K562 (cell line): ENCODE data around the gene CHODL. TPM values are rescaled to one million over a fixed set of nuclear protein-coding genes. Genes with fewer than 3 reads are reported as not detected.

Experiments
- ATAC-seq: fragments of 200-7000 bp; cut with Tn5 transposase; 3 replicates; pipeline ENCODE4 v1.9.1; 2020; ENCODE audit warnings: moderate library complexity
- BruUV-seq: library from RNA; stranded (reverse); fragments of 400-500 nt; replicated peaks from 2 replicates; lab custom pipeline; 2021; lab: Mats Ljungman, UMichigan
- CTCF ChIA-PET: fragments of 300-600 bp; formaldehyde crosslinking; extraction: SDS; loops from one replicate; lab custom pipeline; 2021; ENCODE audit warnings: low intra/inter-chr PET ratio; lab: Yijun Ruan, JAX
- POLR2A ChIA-PET: fragments of 300-600, 350-650 bp; sonication (Branson Sonifier 250); formaldehyde crosslinking; extraction: SDS; loops from one replicate; lab custom pipeline; 2021; ENCODE audit warnings: antibody characterized with exemption, inconsistent platforms; lab: Yijun Ruan, JAX
- DNase-seq, 4 experiments: peaks; one replicate each; pipeline versions ENCODE4 v3.0.0 to v3.0.0-alpha.2; 2011 to 2018; ENCODE audit warnings: low spot score in 3 of 4, mixed read lengths in 3 of 4; ENCODE audit errors: extremely low read depth in 1 of 4
- FAIRE-seq: peaks from 2 replicates; lab custom pipeline; 2011; peaks lifted over from hg19 to GRCh38; lab: Jason Lieb, UNC
- H2AFZ ChIP-seq: 2 replicates; pipeline ENCODE4 v1.6.0; 2011; ENCODE audit warnings: low read depth, low read length, control low read depth, inconsistent platforms
- H3K27ac ChIP-seq: fragments of 200-600 bp; 3 replicates; pipeline ENCODE4 v1.8.0; 2011; ENCODE audit warnings: low read depth, mild to moderate bottlenecking, control low read depth, inconsistent platforms, low read length, moderate library complexity, mixed read lengths; ENCODE audit errors: extremely low read depth
- H3K27me3 ChIP-seq, 2 experiments: fragments of 300-600 bp in 1 of 2; 2 replicates in 1 of 2; 3 replicates in 1 of 2; pipeline versions ENCODE4 v1.6.0 to v1.8.0; 2011; ENCODE audit warnings: inconsistent platforms in 2 of 2, low read length in 2 of 2, mild to moderate bottlenecking in 1 of 2, mixed read lengths in 1 of 2, moderate library complexity in 1 of 2; ENCODE audit not compliant: control insufficient read depth in 2 of 2, insufficient read depth in 2 of 2
- H3K36me3 ChIP-seq: fragments of 300-600 bp; 3 replicates; pipeline ENCODE4 v1.8.0; 2011; ENCODE audit warnings: mild to moderate bottlenecking, low read length, inconsistent platforms; ENCODE audit not compliant: control insufficient read depth, insufficient read depth
- H3K4me1 ChIP-seq, 2 experiments: fragments of 200-600 bp in 1 of 2; replicated peaks in 1 of 2; 2 replicates in 1 of 2; 3 replicates in 1 of 2; pipeline versions ENCODE4 v1.5.1 to v1.8.0; 2011; ENCODE audit warnings: inconsistent platforms in 2 of 2, low read length in 2 of 2, mild to moderate bottlenecking in 1 of 2, mixed read lengths in 1 of 2, moderate library complexity in 1 of 2; ENCODE audit not compliant: control insufficient read depth in 2 of 2, insufficient read depth in 2 of 2
- H3K4me2 ChIP-seq: 2 replicates; pipeline ENCODE4 v1.6.1; 2011; ENCODE audit warnings: low read length, control low read depth, inconsistent platforms, mixed read lengths; ENCODE audit not compliant: insufficient read depth
- H3K4me3 ChIP-seq: fragments of 200-600 bp; sonication (generic), shearing (Covaris generic); 2 replicates; pipeline ENCODE4 v1.5.1; 2016; ENCODE audit warnings: control low read depth, inconsistent platforms
- H3K79me2 ChIP-seq: fragments of 200-600 bp; 3 replicates; pipeline ENCODE4 v1.8.0; 2011; ENCODE audit warnings: low read length, inconsistent platforms; ENCODE audit not compliant: control insufficient read depth, insufficient read depth
- H3K9ac ChIP-seq, 2 experiments: 2 replicates each; pipeline versions ENCODE4 v1.6.0 to v1.6.1; 2011; ENCODE audit warnings: low read depth in 2 of 2, low read length in 2 of 2, control low read depth in 1 of 2, inconsistent platforms in 1 of 2, mild to moderate bottlenecking in 1 of 2, mixed read lengths in 1 of 2; ENCODE audit not compliant: insufficient read depth in 1 of 2
- H3K9me1 ChIP-seq: one replicate; pipeline ENCODE4 v1.6.0; 2011; ENCODE audit warnings: inconsistent platforms, mild to moderate bottlenecking, low read length, moderate library complexity; ENCODE audit not compliant: control insufficient read depth, insufficient read depth
- H3K9me3 ChIP-seq: replicated peaks from 2 replicates; pipeline ENCODE4 v1.5.1; 2011; ENCODE audit warnings: low read depth, low read length, inconsistent platforms; ENCODE audit not compliant: control insufficient read depth, insufficient read depth
- H4K20me1 ChIP-seq: replicated peaks from 2 replicates; pipeline ENCODE4 v1.6.1; 2011; ENCODE audit warnings: low read length, inconsistent platforms, mixed read lengths; ENCODE audit not compliant: control insufficient read depth, insufficient read depth
- C11orf30 ChIP-seq: fragments of 450-650 bp; IDR thresholded peaks from 2 replicates; pipeline ENCODE4 v1.6.1; 2016; ENCODE audit warnings: low read depth, mild to moderate bottlenecking
- FOXK2 ChIP-seq, 2 experiments: fragments of 450-650 bp; IDR thresholded peaks in 1 of 2; conservative IDR thresholded peaks in 1 of 2; 2 replicates each; pipeline ENCODE4 v1.6.1; 2016; ENCODE audit warnings: low read depth in 2 of 2, mild to moderate bottlenecking in 1 of 2
- HEY1 ChIP-seq: fragments of 250-450 bp; sonication (Bioruptor Pico); IDR thresholded peaks from 2 replicates; pipeline ENCODE4 v1.5.0; 2020; ENCODE audit warnings: mild to moderate bottlenecking, moderate library complexity, borderline replicate concordance
- HNRNPUL1 ChIP-seq: fragments of 200-400 bp; formaldehyde crosslinking; IDR thresholded peaks from 2 replicates; pipeline ENCODE4 v1.6.1; 2017; ENCODE audit warnings: low read length
- KAT7 ChIP-seq: sonication (generic); formaldehyde crosslinking; IDR thresholded peaks from 2 replicates; pipeline ENCODE4 v1.8.0; 2022; ENCODE audit warnings: missing genetic modification reagents, mild to moderate bottlenecking, borderline replicate concordance
- MAFG ChIP-seq: fragments of 450-650 bp; conservative IDR thresholded peaks from 2 replicates; pipeline ENCODE4 v1.6.1; 2016; ENCODE audit warnings: missing genetic modification characterization, missing compliant biosample characterization
- POLR2AphosphoS5 ChIP-seq: IDR thresholded peaks from 2 replicates; pipeline ENCODE4 v1.6.1; 2011; ENCODE audit warnings: mild to moderate bottlenecking, low read depth, low read length, moderate library complexity; ENCODE audit not compliant: control insufficient read depth, insufficient read depth
- SREBF2 ChIP-seq: sonication (generic); formaldehyde crosslinking; IDR thresholded peaks from 2 replicates; pipeline ENCODE4 v1.4.0; 2020; ENCODE audit warnings: mild to moderate bottlenecking, missing genetic modification reagents
- ZBTB17 ChIP-seq: fragments of 450-650 bp; formaldehyde crosslinking; IDR thresholded peaks from 2 replicates; pipeline ENCODE4 v1.4.0; 2020; ENCODE audit warnings: mild to moderate bottlenecking
- ZFPM2 ChIP-seq: fragments of 250-450 bp; sonication (Bioruptor Pico); IDR thresholded peaks from 2 replicates; pipeline ENCODE4 v1.5.1; 2022; ENCODE audit warnings: mild to moderate bottlenecking
- ZFX ChIP-seq: sonication (generic); formaldehyde crosslinking; IDR thresholded peaks from 2 replicates; pipeline ENCODE4 v1.8.0; 2022; ENCODE audit warnings: mild to moderate bottlenecking, missing genetic modification reagents, moderate library complexity
- ZKSCAN8 ChIP-seq: fragments of 200-800 bp; sonication (Bioruptor generic); IDR thresholded peaks from 2 replicates; pipeline ENCODE4 v1.6.1; 2016; ENCODE audit warnings: missing genetic modification characterization, missing compliant biosample characterization
- ZNF133 ChIP-seq: fragments of 250-450 bp; sonication (Bioruptor Pico); IDR thresholded peaks from 2 replicates; pipeline ENCODE4 v1.4.0; 2020; ENCODE audit warnings: mild to moderate bottlenecking
- ZNF311 ChIP-seq: fragments of 250-450 bp; sonication (Bioruptor Pico); IDR thresholded peaks from 2 replicates; pipeline ENCODE4 v1.4.0; 2020; ENCODE audit warnings: mild to moderate bottlenecking, moderate library complexity
- ZNF561 ChIP-seq: fragments of 450-650 bp; formaldehyde crosslinking; conservative IDR thresholded peaks from 2 replicates; pipeline ENCODE4 v1.4.0; 2020; ENCODE audit warnings: mild to moderate bottlenecking, moderate library complexity
- ZNF76 ChIP-seq: fragments of 250-450 bp; sonication (Bioruptor Pico); IDR thresholded peaks from 2 replicates; pipeline ENCODE4 v1.4.0; 2020; ENCODE audit warnings: mild to moderate bottlenecking, moderate library complexity, borderline replicate concordance
- WGBS: fragments of 100-300 bp; shearing (Covaris generic); methylation state at CpG from one replicate; pipeline ENCODE4 v1.1.6; 2016; ENCODE audit warnings: low coverage, mixed read lengths; ENCODE audit not compliant: insufficient coverage; ENCODE audit errors: missing lambda C conversion rate; 5-methylcytosine and 5-hydroxymethylcytosine counted together
- in situ Hi-C: fragments of 300-500 bp; cut with MboI; formaldehyde crosslinking; loops from 4 replicates; pipeline ENCODE4 v1.15.0; 2018; ENCODE audit warnings: inconsistent platforms, mixed read lengths
- intact Hi-C: fragments of 100-400 bp; cut with micrococcal nuclease; formaldehyde crosslinking; loops from 2 replicates; pipeline ENCODE4 v1.14.2; 2022
- polyA plus RNA-seq, 8 experiments: library from polyadenylated mRNA; depleted of rRNA in 4 of 8; stranded (reverse) in 5 of 8; unstranded in 3 of 8; fragments of >200 nt; fragmentation: Nextera tagmentation in 2 of 8; fragmentation: Illumina TruSeq in 1 of 8; extraction: Ambion mirVana in 2 of 8; extraction: Trizol in 1 of 8; gene quantifications; 2 replicates each; pipeline versions ENCODE4 v1.2.1 to v1.2.3, GENCODE V29; 2011 to 2014; ENCODE audit warnings: inconsistent platforms in 1 of 8, missing spikeins in 1 of 8
- total RNA-seq, 7 experiments: library from RNA; depleted of rRNA in 6 of 7; stranded (reverse); fragments of >200 nt in 6 of 7; fragmentation: Illumina TruSeq in 2 of 7; extraction: Trizol in 2 of 7; gene quantifications; 2 replicates each; pipeline versions ENCODE4 v1.2.1 to v1.2.3, GENCODE V29; 2011 to 2021; ENCODE audit warnings: low replicate concordance in 1 of 7
- TF ChIP-seq, protein P1 (sequence below): sonication (generic); formaldehyde crosslinking; IDR thresholded peaks from 2 replicates; pipeline ENCODE4 v1.5.0; 2020; ENCODE audit warnings: missing genetic modification reagents
- TF ChIP-seq, protein P2 (sequence below): fragments of 250-450 bp; sonication (Bioruptor Pico); IDR thresholded peaks from 2 replicates; pipeline ENCODE4 v1.4.0; 2020; ENCODE audit warnings: borderline replicate concordance

Gene CHODL
- total and polyA plus RNA-seq, 9 of the 15 experiments (the other 6 are each of a cell fraction or from before 2014, with no cell fraction given) = not detected

GRCh38 chr21:18289876-18290275 is 45.2 kb downstream of the CHODL start (continued):
- TF ChIP-seq, protein P1, sequence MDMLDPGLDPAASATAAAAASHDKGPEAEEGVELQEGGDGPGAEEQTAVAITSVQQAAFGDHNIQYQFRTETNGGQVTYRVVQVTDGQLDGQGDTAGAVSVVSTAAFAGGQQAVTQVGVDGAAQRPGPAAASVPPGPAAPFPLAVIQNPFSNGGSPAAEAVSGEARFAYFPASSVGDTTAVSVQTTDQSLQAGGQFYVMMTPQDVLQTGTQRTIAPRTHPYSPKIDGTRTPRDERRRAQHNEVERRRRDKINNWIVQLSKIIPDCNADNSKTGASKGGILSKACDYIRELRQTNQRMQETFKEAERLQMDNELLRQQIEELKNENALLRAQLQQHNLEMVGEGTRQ (CRISPR knock-in tag) = no peak
- TF ChIP-seq MAFG (peak; percentile 52; the same call in 1 of the 2 replicates), ZKSCAN8 (CRISPR knock-in tag) (no peak), ZFX (CRISPR knock-in tag) (no peak), C11orf30 (peak; percentile 33; the same call in 1 of the 2 replicates), HEY1 (CRISPR knock-in tag) (no peak), ZNF133 (no peak), ZBTB17 (CRISPR knock-in tag) (no peak), KAT7 (CRISPR knock-in tag) (no peak), SREBF2 (CRISPR knock-in tag) (no peak)

DNA sequence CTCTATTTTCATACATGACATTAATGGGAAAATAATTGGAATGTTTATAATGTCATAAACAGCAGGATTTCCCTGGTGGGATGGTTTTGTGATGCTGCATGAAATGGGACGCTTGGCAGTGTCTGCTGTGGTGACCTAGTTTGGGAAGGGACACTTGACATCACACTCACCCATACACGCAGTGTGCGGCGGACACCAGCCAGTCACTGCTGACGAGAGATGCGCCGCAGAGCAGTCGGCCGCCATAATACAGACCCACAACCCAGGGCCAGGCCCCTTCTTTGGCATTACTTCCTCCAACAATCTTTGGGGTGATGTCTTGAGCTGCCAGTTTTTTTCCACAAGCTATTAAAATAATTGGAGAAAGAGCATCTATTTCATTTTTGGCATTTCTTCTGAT is 49.5 kb downstream of the CHODL start:
- H3K27ac ChIP-seq = no peak overlapping the region
- ATAC-seq = no peak
- H4K20me1 ChIP-seq = no peaks in the 10 kb centered on the region
- FAIRE-seq = no peak
- no TSS peak for BruUV-seq
- POLR2A ChIA-PET = no interaction called here
- H3K4me3 ChIP-seq = no peak overlapping the region
- no peaks in the 10 kb centered on the region for H3K4me1 ChIP-seq
- no peaks in the 10 kb centered on the region for H3K9me3 ChIP-seq
- WGBS = 1% methylated on average over 9 of the region's 9 CpGs
- no peak for DNase-seq
- H2AFZ ChIP-seq = no peak overlapping the region
- no peaks in the 10 kb centered on the region for H3K79me2 ChIP-seq
- H3K4me2 ChIP-seq = no peak overlapping the region
- in situ Hi-C loops (no loop called here), intact Hi-C loops (no loop called here)
- no peak overlapping the region for H3K9ac ChIP-seq
- H3K27me3 ChIP-seq = no peaks in the 10 kb centered on the region
- H3K9me1 ChIP-seq = no peaks in the 10 kb centered on the region
- CTCF ChIA-PET = no interaction called here
- no peaks in the 10 kb centered on the region for H3K36me3 ChIP-seq
- TF ChIP-seq, protein P2, sequence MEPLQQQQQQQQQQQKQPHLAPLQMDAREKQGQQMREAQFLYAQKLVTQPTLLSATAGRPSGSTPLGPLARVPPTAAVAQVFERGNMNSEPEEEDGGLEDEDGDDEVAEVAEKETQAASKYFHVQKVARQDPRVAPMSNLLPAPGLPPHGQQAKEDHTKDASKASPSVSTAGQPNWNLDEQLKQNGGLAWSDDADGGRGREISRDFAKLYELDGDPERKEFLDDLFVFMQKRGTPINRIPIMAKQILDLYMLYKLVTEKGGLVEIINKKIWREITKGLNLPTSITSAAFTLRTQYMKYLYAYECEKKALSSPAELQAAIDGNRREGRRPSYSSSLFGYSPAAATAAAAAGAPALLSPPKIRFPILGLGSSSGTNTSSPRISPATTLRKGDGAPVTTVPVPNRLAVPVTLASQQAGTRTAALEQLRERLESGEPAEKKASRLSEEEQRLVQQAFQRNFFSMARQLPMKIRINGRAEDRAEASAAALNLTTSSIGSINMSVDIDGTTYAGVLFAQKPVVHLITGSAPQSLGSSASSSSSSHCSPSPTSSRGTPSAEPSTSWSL (CRISPR knock-in tag) = no peak
- TF ChIP-seq FOXK2 (conservative IDR thresholded peaks at IDR 0.05 in 1 of 2, IDR thresholded peaks at IDR 0.05 in 1 of 2; ENCODE audit: low read depth in 2 of 2) (no peak), POLR2AphosphoS5 (no peak), ZNF76 (CRISPR knock-in tag) (no peak), HNRNPUL1 (no peak), ZNF561 (CRISPR knock-in tag) (no peak), ZNF311 (no peak), ZFPM2 (CRISPR knock-in tag) (no peak)
